GM19463 (cell line): ENCODE results near the gene ATG10.
"Not testable (repeated sequence)": the region's sequence is repeated elsewhere in the genome, so short reads cannot be mapped to it uniquely, and the experiment has no call there.

Experiments
- ATAC-seq: cut with Tn5 transposase; IDR thresholded peaks from one replicate; pipeline ENCODE4 v1.9.1; 2021; ENCODE audit warnings: mild to moderate bottlenecking, moderate library complexity; ENCODE audit not compliant: unreplicated experiment

The ATG10 gene

DNA sequence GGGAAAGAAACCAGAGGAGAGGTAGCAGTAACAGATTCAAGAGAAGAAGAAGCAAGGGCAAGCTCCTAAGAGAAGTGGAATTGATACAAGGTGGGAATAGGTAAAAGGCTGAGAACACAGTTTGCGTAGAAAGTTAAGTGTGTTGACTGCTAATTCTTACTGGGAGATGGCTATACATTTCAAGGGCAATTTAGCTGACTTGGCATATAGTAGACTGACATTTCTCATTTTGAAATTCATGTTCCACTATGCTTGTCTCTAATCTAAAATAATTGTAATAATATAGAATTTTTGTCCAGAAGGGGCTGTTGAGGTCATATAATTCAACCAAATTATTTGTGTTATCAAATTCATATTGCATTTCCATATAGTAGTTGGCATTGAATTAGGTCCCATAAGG, 144.0 kb downstream of the ATG10 start:
- ATAC-seq = no peak

DNA sequence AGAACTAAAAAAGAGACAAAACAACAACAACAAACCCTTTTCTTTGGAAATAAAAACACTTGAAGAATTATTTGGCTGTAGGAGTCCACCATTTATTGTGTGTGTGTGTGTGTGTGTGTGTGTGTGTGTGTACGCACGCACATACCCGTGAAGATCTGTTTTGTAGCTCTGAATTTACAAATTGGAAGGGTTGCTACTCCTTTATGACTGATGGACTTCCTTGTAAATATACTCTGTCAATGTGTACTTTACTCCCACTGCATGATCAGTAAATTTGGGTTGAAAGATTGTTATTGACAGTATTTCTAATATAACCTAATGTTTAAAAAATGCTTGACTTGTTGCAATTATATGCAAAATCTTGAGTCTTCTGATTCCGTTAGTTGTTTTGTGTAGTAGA, 148.1 kb downstream of the ATG10 start:
- no peak for ATAC-seq

DNA sequence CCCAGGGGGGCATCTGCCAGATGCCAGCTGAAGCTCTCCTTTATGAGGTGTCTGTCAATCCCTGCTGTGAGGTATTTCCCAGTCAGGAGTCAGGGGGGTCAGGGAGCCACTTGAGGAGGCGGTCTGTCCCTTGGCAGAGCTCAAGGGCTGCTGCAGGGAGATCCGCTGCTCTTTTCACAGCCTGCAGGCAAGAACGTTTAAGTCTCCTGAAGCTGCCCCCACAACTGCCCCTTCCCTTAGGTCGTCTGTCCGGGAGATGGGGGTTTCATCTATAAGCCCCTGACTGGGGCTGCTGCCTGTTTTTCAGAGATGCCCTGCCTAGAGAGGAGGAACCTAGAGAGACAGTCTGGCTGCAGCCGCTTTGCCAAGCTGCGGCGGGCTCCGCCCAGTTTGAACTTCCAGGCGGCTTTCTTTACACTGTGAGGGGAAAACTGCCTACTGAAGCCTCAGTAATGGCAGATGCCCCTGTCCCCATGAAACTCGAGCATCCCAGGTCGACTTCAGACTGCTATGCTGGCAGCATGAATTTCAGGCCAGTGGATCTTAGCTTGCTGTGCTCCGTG, 158.0 kb downstream of the ATG10 start:
- ATAC-seq = no peak

DNA sequence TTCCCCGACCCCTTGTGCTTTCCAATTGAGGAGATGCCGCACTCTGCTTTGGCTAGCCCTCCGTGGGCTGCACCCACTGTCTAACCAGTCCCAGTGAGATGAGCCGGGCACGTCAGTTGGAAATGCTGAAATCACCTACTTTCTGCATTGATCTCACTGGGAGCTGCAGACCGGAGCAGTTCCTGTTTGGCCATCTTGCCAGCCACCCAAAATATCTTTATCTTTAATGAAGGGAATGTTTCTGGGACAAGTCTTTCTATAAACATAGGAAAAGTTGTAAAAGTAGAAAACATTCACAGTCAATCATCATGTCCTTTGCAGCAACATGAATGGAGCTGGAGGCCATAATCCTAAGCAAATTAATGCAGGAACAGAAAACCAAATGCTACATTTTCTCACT, 158.8 kb downstream of the ATG10 start:
- no peak for ATAC-seq

GRCh38 chr5:82137205-82137604, 165.4 kb downstream of the ATG10 start:
- no peak for ATAC-seq

DNA sequence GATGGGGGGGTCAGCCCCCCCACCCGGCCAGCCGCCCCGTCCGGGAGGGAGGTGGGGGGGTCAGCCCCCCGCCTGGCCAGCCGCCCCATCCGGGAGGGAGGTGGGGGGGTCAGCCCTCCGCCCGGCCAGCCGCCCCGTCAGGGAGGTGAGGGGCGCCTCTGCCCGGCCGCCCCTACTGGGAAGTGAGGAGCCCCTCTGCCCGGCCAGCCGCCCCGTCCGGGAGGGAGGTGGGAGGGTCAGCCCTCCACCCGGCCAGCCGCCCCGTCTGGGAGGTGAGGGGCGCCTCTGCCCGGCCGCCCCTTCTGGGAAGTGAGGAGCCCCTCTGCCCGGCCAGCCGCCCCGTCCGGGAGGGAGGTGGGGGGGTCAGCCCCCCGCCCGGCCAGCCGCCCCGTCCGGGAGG, 168.0 kb downstream of the ATG10 start:
- not testable (repeated sequence) for ATAC-seq

- ATAC-seq = no peak
Measured at GRCh38 chr5:82142217-82142841, 170.5 kb downstream of the ATG10 start.

DNA sequence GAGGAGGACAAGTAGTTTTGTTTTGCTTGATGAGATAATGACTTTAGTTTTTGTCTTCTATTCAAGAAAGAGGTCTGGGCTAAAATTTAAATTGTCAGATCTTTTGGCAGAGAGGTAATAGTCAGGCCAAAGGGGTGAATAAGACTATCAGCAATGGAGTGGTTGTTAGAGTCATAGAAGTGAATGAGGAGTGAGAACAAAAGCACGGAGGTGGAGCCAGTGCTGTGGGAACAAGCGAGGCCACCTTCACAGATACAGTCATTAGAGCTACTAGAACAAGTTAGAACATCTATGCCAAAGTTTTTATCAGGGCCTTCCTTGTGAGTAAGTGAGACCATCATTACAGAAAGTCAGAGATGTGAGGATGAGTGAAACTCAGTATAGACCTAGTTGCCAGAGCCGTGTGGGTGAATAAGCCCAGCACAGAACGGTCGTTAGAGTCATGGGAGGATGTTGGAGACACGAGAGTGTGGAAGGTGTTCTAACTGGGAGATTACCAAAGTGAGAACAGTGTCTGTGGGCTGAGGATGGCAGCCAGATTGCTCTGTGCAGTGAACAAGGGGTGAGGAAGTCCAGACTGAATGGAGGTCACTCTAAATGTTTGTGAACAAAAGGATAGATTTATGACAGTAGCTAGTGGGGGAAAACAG, 171.2 kb downstream of the ATG10 start:
- no peak for ATAC-seq

DNA sequence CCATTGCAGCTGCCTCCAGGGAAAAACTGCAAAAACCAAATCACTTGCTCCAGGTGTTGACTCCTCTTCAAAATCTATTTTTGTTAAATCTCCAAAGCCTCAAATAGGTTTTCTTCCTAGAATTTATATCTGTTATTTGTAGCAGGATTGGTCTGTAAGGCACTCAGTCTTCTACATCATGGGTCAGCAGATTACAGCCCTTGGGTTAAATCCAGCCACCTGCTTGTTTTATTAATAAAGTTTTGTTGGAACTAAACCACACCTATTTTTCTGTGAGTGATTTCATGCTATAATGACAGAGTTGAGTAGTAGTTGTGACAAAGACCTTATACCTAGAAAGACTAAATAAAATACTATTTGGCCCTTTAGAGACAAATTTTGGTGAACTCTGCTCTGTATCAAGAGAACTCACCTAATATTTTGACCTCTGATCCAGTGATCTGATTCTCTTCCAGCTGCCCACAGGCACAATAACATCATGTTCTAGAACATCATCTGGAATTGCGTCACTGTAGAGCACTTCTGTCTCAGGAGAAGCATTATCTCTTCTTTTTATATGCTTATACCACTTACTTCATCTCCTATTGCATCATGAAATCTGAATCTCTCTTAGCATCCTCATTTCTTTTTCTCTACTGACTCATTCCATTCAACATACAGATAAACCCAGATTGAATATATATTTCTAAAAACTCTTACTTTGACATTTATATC, 176.2 kb downstream of the ATG10 start:
- no peak for ATAC-seq

- no peak for ATAC-seq
Measured at GRCh38 chr5:82149434-82149833, 177.6 kb downstream of the ATG10 start.

DNA sequence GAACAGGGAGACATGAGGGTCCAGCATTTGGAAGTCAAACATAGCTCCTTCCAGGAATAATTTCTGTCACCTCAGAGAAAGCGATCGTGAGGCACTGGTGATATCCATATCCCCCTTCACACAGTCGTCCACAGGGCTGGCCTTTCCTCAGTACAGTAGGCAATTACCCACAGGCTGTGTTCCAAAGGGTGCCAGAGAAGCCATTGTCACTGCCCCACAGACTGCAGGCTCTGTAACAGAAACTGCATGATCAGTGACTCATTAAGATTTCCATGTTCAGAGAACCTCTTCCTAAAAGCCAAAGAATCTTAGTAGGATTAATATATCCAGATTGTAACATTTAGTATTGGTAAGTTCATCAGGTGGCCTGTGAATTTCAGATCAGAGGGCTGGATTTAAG, 178.7 kb downstream of the ATG10 start:
- ATAC-seq = no peak

DNA sequence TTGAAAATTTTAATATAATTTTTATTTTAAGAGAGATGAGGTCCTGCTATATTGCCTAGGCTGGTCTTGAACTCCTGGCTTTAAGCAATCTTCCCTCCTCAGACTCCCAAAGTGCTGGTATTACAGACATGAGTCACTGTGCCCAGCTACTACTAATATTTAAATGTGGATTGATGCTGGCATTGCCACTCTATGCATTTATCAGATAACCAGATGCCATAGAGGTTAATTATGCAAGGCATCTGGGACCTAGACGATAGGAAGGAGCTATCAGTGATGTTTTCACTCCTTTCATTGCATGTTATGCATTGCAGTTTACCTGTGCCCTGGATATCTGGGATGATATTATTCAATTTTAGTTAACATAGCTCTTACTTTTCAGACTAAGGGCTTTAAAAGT, 179.4 kb downstream of the ATG10 start:
- ATAC-seq = no peak

DNA sequence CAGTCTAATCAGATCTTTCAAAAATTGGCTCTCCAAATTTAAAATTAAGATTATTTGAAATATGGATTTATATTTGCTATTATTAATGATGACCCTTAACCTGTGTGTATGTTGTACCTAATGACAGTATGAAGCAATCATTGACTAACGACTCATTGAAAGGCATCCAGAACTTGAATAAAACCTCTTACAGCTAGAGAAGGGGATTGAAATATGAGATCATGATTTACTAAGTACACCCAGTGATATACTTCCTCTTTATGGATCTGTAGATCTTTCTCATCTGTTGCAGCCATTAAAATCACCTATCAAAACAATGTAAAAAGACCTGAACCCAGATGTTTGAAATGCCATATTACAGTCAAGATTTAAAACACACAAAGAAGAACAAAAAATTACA, 179.8 kb downstream of the ATG10 start:
- ATAC-seq = no peak

- no peak for ATAC-seq
Measured at GRCh38 chr5:82152978-82153481, 181.2 kb downstream of the ATG10 start.

GRCh38 chr5:82154776-82155175, 183.0 kb downstream of the ATG10 start:
- no peak for ATAC-seq

- no peak for ATAC-seq
Measured at GRCh38 chr5:82155305-82155704, 183.5 kb downstream of the ATG10 start.

DNA sequence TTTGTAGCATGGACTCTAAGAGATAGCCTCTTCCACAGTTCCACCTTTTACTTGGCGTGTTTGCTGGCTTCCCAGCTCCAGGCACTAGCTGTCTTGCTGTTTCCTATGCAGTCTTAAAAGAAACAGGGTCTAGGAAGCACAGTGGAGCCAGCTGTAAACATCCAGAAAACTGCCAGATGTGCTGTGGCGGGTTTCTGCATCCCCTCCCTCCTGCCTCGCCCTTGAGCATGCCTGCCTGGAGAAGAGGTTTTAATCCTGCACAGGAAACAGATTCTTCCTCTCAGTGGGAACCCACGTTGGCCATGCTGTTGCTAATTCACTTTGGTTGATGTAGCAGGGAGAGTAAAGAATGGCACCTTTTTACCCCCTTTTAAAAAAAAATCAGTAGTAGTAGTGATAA, 185.1 kb downstream of the ATG10 start:
- no peak for ATAC-seq

GRCh38 chr5:82158755-82159413, 187.1 kb downstream of the ATG10 start:
- no peak for ATAC-seq

DNA sequence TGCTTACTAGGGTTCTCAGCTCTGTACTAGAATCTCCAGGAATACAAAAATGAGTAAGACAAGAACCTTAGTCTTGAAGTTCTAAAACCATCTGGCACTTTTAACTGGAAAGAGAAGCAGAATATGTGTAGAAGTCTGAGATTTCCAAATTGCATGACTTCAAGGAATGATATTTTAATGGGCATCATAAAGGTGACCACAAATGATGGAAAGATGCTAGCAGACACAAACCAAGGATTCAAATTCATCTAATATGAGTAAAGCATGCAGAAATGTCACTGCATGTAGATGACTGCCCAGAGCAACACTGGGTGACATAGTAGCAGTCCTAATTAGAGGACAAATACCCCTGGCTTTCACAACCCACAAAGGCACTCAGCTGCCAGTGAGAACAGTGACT, 189.1 kb downstream of the ATG10 start:
- no peak for ATAC-seq

DNA sequence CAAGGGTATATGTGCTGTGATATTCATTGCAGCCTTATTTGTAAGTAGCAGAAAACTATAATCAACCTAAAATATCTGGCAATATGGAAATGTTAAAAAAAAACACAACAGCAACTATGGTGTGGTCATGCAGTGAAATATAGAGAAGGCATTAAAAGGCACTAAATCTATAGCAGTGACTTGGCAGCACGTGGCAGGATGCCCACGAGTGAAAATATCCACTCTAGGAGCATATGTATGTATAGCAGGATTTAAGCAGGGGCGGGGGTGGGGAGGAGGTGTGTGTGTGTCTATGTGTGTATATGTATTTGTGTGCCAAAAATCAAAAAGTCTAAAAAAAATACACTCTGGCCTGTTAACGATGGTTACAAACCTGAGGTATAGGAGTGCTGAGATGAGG, 190.8 kb downstream of the ATG10 start:
- ATAC-seq = no peak

- no peak for ATAC-seq
Measured at GRCh38 chr5:82163452-82164175, 191.8 kb downstream of the ATG10 start.
